DOHH2 (cell line): ENCODE data around the gene ARRDC4.

Experiments
- H3F3A ChIP-seq: fragments of 200-600 bp; sonication (generic), shearing (Covaris generic); 2 replicates; pipeline ENCODE4 v1.6.0; 2016; ENCODE audit warnings: antibody characterized with exemption, mild to moderate bottlenecking; ENCODE audit not compliant: control insufficient read depth, insufficient read depth
- H3K27ac ChIP-seq: fragments of 200-600 bp; sonication (generic); 2 replicates; pipeline ENCODE4 v1.5.1; 2014; ENCODE audit warnings: low read depth, mild to moderate bottlenecking, low read length, moderate library complexity
- H3K27me3 ChIP-seq: fragments of 200-600 bp; sonication (generic); 2 replicates; pipeline ENCODE4 v1.6.1; 2014; ENCODE audit warnings: mild to moderate bottlenecking, low read length, mixed read lengths; ENCODE audit not compliant: control insufficient read depth
- H3K36me3 ChIP-seq: fragments of 200-600 bp; sonication (generic); 2 replicates; pipeline ENCODE4 v1.6.1; 2014; ENCODE audit warnings: mild to moderate bottlenecking, low read length, moderate library complexity, mixed read lengths; ENCODE audit not compliant: control insufficient read depth
- H3K4me1 ChIP-seq: fragments of 200-600 bp; sonication (generic); 2 replicates; pipeline ENCODE4 v1.6.1; 2014; ENCODE audit warnings: mild to moderate bottlenecking, low read length, mixed read lengths; ENCODE audit not compliant: control insufficient read depth
- H3K4me2 ChIP-seq: fragments of 200-600 bp; sonication (generic); 2 replicates; pipeline ENCODE4 v1.6.0; 2014; ENCODE audit warnings: mild to moderate bottlenecking, low read length, moderate library complexity
- H3K4me3 ChIP-seq: fragments of 200-600 bp; sonication (generic); 2 replicates; pipeline ENCODE4 v1.5.1; 2014; ENCODE audit warnings: mild to moderate bottlenecking, low read length, mixed read lengths
- H3K79me2 ChIP-seq: fragments of 200-600 bp; sonication (generic); 2 replicates; pipeline ENCODE4 v1.6.1; 2014; ENCODE audit warnings: mild to moderate bottlenecking, low read length, mixed read lengths; ENCODE audit not compliant: control insufficient read depth
- H3K9me2 ChIP-seq: fragments of 200-600 bp; sonication (generic); replicated peaks from 2 replicates; pipeline ENCODE4 v1.6.1; 2014; ENCODE audit warnings: mild to moderate bottlenecking, low read length, mixed read lengths; ENCODE audit not compliant: control insufficient read depth
- H3K9me3 ChIP-seq: fragments of 200-600 bp; sonication (generic); 2 replicates; pipeline ENCODE4 v1.6.1; 2014; ENCODE audit warnings: antibody characterized with exemption, low read length, mixed read lengths; ENCODE audit not compliant: control insufficient read depth, insufficient read depth
- H4K20me1 ChIP-seq: fragments of 200-600 bp; sonication (generic); 2 replicates; pipeline ENCODE4 v1.6.0; 2014; ENCODE audit warnings: low read depth, mild to moderate bottlenecking, antibody characterized with exemption, low read length, moderate library complexity; ENCODE audit not compliant: control insufficient read depth, insufficient read depth
- CTCF ChIP-seq: fragments of 200-600 bp; sonication (generic); IDR thresholded peaks from one replicate; pipeline ENCODE4 v1.5.1; 2014; ENCODE audit warnings: antibody characterized with exemption, mild to moderate bottlenecking, low read depth, low read length; ENCODE audit not compliant: poor library complexity, severe bottlenecking
- EZH2phosphoT487 ChIP-seq: fragments of 200-600 bp; sonication (generic); IDR thresholded peaks from 2 replicates; pipeline ENCODE4 v1.6.1; 2017; ENCODE audit warnings: borderline replicate concordance, mild to moderate bottlenecking, antibody characterized with exemption, low read length, moderate library complexity, mixed read lengths

The ARRDC4 gene

GRCh38 chr15:97992823-97993222 lies 32.3 kb downstream of the ARRDC4 start:
- Histone ChIP-seq H3K9me2 (no peaks in the 10 kb centered on the region), H3K9me3 (no peaks in the 10 kb centered on the region), H3F3A (no peaks in the 10 kb centered on the region), H3K36me3 (no peaks in the 10 kb centered on the region), H3K4me2 (no peak overlapping the region), H3K4me1 (peaks cover 7% of the 10 kb centered on the region), H3K27ac (no peak overlapping the region), H3K27me3 (no peaks in the 10 kb centered on the region; the same call in 1 of the 2 replicates), H4K20me1 (no peaks in the 10 kb centered on the region), H3K79me2 (no peaks in the 10 kb centered on the region), H3K4me3 (no peak overlapping the region)
- no peak for TF ChIP-seq EZH2phosphoT487
- no peak for TF ChIP-seq CTCF

GRCh38 chr15:97993310-97993738 lies 32.8 kb downstream of the ARRDC4 start:
- no peak overlapping the region for H3K27ac ChIP-seq
- H3K4me2 ChIP-seq, result no peak overlapping the region
- H3F3A ChIP-seq, result no peaks in the 10 kb centered on the region
- no peaks in the 10 kb centered on the region for H3K79me2 ChIP-seq
- H3K27me3 ChIP-seq, result no peaks in the 10 kb centered on the region; the same call in 1 of the 2 replicates
- no peaks in the 10 kb centered on the region for H4K20me1 ChIP-seq
- H3K36me3 ChIP-seq, result no peaks in the 10 kb centered on the region
- peaks cover 7% of the 10 kb centered on the region for H3K4me1 ChIP-seq
- no peak for TF ChIP-seq CTCF
- TF ChIP-seq EZH2phosphoT487, result no peak
- no peaks in the 10 kb centered on the region for H3K9me3 ChIP-seq
- no peaks in the 10 kb centered on the region for H3K9me2 ChIP-seq
- H3K4me3 ChIP-seq, result no peak overlapping the region

GRCh38 chr15:97994236-97994635 lies 33.7 kb downstream of the ARRDC4 start:
- H3K36me3 ChIP-seq, result no peaks in the 10 kb centered on the region
- no peak overlapping the region for H3K4me3 ChIP-seq
- no peaks in the 10 kb centered on the region for H3K9me3 ChIP-seq
- H3K79me2 ChIP-seq, result no peaks in the 10 kb centered on the region
- H3K27ac ChIP-seq, result no peak overlapping the region
- TF ChIP-seq CTCF (no peak), EZH2phosphoT487 (no peak)
- peaks cover 7% of the 10 kb centered on the region for H3K4me1 ChIP-seq
- no peaks in the 10 kb centered on the region; the same call in 1 of the 2 replicates for H3K27me3 ChIP-seq
- no peak overlapping the region for H3K4me2 ChIP-seq
- H3K9me2 ChIP-seq, result no peaks in the 10 kb centered on the region
- no peaks in the 10 kb centered on the region for H4K20me1 ChIP-seq
- no peaks in the 10 kb centered on the region for H3F3A ChIP-seq

GRCh38 chr15:97995192-97995591 lies 34.7 kb downstream of the ARRDC4 start:
- TF ChIP-seq CTCF, result no peak
- TF ChIP-seq EZH2phosphoT487, result no peak
- Histone ChIP-seq H3K36me3 (no peaks in the 10 kb centered on the region), H3K27ac (no peak overlapping the region), H3K27me3 (no peaks in the 10 kb centered on the region; the same call in 1 of the 2 replicates), H3K4me2 (no peak overlapping the region), H3K4me1 (peaks cover 7% of the 10 kb centered on the region), H4K20me1 (no peaks in the 10 kb centered on the region), H3F3A (no peaks in the 10 kb centered on the region), H3K4me3 (no peak overlapping the region), H3K9me2 (no peaks in the 10 kb centered on the region), H3K79me2 (no peaks in the 10 kb centered on the region), H3K9me3 (no peaks in the 10 kb centered on the region)
